LNCaP clone FGC (cell line): Measurements from ENCODE around the gene POLG2.
"Not testable (repeated sequence)": the region's sequence is repeated elsewhere in the genome, so short reads cannot be mapped to it uniquely, and the experiment has no call there.

ENCODE experiments used
- DNase-seq: peaks from one replicate; pipeline ENCODE4 v3.0.0-alpha.2; 2011; ENCODE audit warnings: low read depth
- H3K4me3 ChIP-seq: 2 replicates; pipeline ENCODE4 v1.5.1; 2011; ENCODE audit warnings: mild to moderate bottlenecking, low read depth, low read length, control low read depth
- TF ChIP-seq, protein P1 (sequence below): IDR thresholded peaks from 2 replicates; pipeline ENCODE4 v1.5.1; 2012; ENCODE audit warnings: mild to moderate bottlenecking; ENCODE audit not compliant: control insufficient read depth, insufficient read depth; ENCODE audit errors: extremely low read depth

Gene POLG2

GRCh38 chr17:64441772-64442540 lies 54.9 kb downstream of the POLG2 start:
- no peak for DNase-seq
- TF ChIP-seq, protein P1, sequence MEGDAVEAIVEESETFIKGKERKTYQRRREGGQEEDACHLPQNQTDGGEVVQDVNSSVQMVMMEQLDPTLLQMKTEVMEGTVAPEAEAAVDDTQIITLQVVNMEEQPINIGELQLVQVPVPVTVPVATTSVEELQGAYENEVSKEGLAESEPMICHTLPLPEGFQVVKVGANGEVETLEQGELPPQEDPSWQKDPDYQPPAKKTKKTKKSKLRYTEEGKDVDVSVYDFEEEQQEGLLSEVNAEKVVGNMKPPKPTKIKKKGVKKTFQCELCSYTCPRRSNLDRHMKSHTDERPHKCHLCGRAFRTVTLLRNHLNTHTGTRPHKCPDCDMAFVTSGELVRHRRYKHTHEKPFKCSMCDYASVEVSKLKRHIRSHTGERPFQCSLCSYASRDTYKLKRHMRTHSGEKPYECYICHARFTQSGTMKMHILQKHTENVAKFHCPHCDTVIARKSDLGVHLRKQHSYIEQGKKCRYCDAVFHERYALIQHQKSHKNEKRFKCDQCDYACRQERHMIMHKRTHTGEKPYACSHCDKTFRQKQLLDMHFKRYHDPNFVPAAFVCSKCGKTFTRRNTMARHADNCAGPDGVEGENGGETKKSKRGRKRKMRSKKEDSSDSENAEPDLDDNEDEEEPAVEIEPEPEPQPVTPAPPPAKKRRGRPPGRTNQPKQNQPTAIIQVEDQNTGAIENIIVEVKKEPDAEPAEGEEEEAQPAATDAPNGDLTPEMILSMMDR: no peak
- H3K4me3 ChIP-seq: no peak overlapping the region

DNA sequence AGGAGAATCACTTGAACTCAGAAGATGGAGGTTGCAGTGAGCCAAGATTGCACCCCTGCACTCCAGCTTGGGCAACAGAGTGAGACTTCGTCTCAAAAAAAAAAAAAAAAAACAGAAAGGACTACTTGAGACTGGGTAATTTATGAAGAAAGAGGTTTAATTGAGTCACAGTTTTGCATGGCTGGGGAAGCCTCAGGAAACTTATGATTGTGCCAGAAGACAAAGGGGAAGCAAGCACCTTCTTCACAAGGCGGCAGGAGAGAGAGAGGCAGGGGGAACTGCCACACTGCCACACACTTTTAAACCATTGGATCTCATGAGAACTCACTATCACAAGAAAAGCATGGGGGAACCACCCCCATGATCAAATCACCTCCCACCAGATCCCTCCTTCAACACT lies 56.9 kb downstream of the POLG2 start:
- TF ChIP-seq, protein P1: no peak
- no peak overlapping the region for H3K4me3 ChIP-seq
- no peak for DNase-seq

- not testable (repeated sequence) for H3K4me3 ChIP-seq, DNase-seq
These were observed 57.3 kb downstream of the POLG2 start for GRCh38 chr17:64439521-64439920.

GRCh38 chr17:64437944-64438525 lies 58.8 kb downstream of the POLG2 start:
- DNase-seq: no peak
- H3K4me3 ChIP-seq: no peak overlapping the region
- TF ChIP-seq, protein P1: no peak

DNA sequence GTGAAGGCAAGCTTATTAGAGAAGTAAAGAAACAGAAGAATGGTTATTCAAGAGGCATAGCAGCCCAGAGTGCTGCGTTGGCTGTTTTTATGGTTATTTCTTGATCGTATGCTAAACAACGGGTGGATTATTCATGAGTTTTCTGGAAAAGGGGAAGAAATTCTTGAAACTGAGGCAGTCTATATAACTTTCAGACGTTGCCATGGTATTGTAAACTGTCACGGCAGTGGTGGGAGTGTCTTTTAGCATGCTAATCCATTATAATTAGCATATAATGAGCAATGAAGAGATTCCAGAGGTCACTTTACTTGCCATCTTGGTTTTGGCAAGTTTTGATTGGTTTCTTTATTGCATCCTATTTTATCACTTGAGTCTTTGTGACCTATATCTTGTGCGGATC lies 65.3 kb downstream of the POLG2 start:
- no peak overlapping the region for H3K4me3 ChIP-seq
- TF ChIP-seq, protein P1: no peak
- DNase-seq: no peak

- not testable (repeated sequence) for H3K4me3 ChIP-seq, DNase-seq
These were observed 66.8 kb downstream of the POLG2 start for GRCh38 chr17:64430036-64430435.

DNA sequence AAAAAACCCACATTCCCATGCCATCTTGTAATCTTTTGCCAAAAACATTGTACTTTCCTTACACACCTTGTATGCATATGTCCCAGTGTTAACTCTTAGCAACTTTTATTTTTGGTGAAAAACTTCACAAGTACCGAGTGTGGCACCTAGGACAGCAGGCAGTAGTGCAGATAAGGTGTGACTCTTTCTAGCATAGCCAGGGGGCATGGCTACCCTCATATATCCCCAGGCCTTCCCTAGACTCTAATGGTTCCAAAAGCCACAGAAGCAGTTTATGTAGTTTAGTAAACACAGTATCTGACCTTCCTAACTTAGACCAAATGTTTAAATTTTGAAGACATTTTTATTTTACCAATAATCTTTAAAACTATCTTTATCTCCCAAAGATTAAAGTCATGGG lies 68.4 kb downstream of the POLG2 start:
- TF ChIP-seq, protein P1: no peak
- no peak for DNase-seq
- H3K4me3 ChIP-seq: no peak overlapping the region
